Measurements from ENCODE around the gene PPP6R2. TPM values are rescaled to one million over a fixed set of nuclear protein-coding genes. Genes with fewer than 3 reads are reported as not detected.

The PPP6R2 gene, protein sequence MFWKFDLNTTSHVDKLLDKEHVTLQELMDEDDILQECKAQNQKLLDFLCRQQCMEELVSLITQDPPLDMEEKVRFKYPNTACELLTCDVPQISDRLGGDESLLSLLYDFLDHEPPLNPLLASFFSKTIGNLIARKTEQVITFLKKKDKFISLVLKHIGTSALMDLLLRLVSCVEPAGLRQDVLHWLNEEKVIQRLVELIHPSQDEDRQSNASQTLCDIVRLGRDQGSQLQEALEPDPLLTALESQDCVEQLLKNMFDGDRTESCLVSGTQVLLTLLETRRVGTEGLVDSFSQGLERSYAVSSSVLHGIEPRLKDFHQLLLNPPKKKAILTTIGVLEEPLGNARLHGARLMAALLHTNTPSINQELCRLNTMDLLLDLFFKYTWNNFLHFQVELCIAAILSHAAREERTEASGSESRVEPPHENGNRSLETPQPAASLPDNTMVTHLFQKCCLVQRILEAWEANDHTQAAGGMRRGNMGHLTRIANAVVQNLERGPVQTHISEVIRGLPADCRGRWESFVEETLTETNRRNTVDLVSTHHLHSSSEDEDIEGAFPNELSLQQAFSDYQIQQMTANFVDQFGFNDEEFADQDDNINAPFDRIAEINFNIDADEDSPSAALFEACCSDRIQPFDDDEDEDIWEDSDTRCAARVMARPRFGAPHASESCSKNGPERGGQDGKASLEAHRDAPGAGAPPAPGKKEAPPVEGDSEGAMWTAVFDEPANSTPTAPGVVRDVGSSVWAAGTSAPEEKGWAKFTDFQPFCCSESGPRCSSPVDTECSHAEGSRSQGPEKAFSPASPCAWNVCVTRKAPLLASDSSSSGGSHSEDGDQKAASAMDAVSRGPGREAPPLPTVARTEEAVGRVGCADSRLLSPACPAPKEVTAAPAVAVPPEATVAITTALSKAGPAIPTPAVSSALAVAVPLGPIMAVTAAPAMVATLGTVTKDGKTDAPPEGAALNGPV
- 69.4 and 72.3 TPM in 2 replicates for total RNA-seq

DNA sequence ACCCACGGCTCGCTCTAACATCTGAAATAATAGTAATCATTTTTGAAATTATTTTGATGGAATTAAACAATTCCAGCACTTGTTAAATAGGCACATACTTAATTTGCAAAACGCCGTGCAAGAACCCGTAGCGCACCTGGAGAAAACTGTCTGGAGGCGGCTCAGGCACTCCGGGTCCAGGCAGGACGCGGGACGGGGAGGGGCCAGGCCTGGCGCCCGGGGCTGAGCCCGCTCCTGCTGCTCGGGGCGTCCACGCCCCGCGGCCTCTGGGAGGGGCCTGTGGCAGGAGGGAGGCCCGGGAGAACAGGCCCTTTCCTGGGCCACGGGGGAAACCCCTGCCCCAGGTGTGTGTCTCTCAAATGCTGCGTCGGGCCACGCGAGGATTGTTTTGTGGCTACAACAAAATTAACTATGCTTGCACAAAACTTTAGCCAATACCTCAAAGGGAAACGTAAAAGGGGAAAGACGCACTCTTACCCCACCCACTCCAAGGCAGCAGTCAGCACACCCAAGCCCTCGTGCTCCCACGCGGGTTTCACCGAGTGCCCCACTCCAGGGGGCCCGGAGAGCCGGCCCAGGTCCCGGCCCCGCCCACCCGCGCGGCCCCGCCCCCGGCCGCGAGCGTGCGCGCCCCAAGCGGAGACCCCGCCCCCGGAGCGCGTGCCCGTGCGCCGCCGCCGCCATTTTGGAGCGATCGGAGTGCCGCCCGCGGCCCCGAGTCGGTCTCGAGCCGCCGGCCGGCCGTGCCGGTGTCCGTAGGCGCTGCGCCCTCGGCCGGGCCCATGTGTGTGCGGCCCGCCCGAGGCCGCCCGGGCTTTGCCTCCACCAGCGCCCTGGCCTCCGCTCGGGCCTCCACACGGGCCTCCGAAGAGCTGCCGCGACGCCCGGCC, at the start of gene PPP6R2:
Gene PPP6R2 (plus strand): TSS at position 677 of the 890 bp plus-strand sequence. CDS start 50,582 bp downstream, outside the sequence.

DNA sequence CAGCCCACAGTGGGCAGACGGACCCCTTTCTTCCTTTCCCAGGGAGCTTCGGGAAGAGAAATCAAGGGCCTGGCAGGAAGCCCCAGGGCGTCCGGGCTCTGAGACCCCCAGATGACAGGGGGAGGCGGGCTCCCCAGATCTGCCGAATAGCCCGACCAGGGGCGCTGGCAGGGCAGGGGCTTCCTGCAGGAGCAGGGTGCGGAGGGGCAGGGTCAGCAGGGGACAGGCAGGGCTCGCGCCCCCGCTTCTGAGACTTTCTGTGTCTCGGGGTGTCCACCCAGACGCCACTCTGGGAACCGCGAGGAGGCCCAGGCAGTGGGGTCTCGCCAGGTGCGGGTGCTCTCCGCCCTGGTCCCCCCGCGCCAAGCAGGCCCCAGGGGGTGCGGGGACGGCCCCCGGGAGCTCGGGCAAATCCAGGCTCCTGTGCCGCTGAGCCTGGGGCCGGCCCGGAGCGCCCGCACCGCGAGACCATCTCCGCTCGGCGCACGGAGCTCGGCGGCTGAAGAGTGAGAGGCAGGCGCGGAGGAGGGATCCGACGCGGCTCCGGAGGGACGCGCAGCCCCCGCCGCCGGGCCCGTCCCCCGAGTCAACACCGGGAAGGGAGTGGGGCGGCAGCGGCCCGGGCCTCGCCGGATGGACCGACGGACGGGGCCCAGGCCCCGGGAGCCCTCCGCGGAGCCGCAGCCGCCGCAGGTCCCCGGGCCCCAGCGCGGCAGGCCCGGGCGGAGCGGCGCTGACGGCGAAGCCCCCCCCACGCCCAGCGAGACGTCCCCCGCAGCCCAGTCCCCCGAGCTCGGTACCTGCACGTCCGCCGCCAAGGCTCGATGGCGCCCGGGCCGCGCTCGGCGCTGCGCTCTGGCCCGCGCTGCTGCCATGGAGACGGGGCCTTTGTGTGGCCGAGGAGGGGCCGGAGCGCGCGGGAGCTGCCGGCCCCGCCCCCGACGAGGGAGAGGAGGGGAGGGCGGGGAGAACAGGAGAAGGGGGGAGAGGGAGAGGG, 36.1 kb upstream of the PPP6R2 start, which contains the start of gene PLXNB2:
Gene PLXNB2 (minus strand): TSS at position 894 of the 997 bp plus-strand sequence. CDS start 17,062 bp downstream, outside the sequence.

DNA sequence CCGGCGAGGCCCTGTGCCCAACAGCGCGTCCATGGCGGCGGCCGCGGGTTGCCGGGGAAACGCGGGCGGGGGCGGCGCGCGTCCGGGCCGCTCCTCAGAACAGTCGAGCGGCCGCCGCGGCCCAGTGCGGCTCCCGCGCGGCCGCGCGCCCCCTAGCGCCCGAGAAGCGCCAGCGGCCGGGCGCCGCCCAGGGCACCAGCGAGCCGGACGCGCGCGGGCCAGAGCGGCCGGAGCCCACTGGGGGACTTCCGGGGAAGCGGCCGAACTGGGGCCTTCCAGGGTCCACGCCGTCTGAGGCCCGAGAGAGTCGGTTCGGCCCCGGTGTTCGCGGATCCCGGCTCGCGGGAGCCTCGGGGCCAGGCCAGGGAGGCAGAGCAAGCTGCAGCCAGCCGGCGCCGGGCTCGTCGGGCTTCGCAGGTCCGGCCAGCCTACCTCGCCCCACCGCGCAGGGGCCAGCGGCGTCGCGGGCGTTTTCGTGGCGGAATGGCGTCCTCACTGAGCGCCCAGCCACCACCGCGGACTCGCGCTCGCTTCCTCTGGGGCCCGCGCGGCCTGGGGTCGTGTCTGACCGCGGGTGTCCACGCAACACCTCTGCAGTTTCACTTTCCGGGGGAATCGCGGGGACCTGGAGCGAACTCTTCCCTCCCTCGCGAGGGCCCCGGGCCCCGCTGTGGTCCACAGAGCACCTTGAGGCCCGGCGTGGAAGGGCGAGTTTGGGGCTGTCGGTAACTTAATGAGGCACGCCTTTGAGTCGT, 16.0 kb upstream of the PPP6R2 start, which contains the start of gene DENND6B:
Gene DENND6B (minus strand): TSS at position 57 of the 755 bp plus-strand sequence. CDS start 24 bp downstream, at position 33.

DNA sequence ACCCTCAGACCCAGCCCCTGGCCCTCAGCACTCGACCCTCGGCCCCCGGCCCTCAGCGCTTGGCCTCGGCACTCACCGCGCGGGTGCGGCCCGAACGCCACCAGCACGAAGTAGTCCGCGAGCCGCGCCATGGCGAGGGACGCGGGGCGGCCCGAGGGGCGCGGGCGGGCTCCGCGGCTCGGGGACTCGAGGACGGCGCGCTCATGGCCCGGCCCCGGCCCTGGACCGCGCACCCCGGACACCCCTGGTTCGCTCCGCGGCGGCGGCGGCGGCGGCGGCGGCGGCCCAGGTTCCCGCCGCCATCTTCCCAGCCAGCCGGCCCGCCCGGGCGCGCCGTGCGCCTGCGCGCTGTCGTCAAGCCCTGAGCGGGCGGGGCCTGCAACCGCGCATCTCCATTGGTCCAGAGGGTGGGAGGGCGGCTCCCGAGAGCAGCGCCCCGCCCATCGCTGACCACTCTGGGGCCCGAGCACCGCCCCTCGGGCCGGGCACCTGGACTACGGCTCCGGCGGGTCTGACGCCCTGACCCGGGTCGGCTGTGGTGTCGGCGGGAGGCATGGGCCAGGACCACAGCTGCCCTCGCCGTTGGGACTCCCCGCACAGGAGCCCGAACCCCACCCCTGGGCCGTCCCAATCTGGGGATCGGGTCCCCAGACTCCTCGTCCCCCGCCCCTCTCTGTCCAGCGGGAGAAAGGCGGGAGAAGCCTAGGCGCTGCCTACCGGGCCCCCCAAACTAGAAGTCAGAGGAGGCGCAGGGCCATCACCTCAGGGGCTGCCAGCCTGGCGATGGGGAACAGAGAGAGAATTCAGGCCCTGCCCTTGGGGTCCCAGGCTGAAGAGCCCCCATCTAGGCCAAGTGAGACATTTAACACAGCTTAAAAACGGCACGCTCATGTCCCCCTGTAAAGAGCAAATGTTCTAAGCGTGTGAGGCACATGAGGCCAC, 131.9 kb downstream of the PPP6R2 start, which contains the start of gene SBF1:
Gene SBF1 (minus strand): TSS at position 326 of the 942 bp plus-strand sequence. CDS start 195 bp downstream, at position 131.

DNA sequence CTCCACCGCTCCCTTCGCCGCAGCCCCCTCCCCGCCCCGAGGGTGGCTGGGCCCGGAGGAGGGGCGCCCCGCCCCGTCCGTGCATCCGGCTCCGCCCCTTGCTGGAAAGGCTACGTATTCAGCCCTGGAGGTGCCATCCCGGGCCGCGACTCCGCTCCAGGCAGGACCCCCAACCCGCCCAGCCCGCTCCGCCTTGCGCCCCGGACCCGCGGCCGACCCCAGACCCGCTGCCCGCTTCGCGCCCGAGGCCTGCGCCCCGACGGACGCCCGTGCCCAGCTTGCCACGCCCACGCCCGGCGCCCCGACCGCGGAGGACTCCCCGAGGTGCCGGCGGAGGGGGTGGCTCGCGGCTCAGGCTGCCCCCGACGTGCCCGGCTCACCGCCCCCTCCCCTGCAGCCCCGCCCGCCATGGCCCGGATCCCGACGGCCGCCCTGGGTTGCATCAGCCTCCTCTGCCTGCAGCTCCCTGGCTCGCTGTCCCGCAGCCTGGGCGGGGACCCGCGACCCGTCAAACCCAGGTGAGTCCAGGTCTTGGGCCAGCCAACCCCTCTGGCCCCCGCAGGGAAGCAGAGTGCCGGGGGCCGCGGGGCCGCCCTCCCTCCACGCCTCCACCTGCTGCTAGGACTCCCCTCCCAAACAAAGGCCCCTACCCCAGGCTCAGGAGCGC, 138.4 kb downstream of the PPP6R2 start, which contains the start of gene ADM2:
Gene ADM2 (plus strand): TSS at position 104 of the 667 bp plus-strand sequence. CDS start 305 bp downstream, at position 409.

DNA sequence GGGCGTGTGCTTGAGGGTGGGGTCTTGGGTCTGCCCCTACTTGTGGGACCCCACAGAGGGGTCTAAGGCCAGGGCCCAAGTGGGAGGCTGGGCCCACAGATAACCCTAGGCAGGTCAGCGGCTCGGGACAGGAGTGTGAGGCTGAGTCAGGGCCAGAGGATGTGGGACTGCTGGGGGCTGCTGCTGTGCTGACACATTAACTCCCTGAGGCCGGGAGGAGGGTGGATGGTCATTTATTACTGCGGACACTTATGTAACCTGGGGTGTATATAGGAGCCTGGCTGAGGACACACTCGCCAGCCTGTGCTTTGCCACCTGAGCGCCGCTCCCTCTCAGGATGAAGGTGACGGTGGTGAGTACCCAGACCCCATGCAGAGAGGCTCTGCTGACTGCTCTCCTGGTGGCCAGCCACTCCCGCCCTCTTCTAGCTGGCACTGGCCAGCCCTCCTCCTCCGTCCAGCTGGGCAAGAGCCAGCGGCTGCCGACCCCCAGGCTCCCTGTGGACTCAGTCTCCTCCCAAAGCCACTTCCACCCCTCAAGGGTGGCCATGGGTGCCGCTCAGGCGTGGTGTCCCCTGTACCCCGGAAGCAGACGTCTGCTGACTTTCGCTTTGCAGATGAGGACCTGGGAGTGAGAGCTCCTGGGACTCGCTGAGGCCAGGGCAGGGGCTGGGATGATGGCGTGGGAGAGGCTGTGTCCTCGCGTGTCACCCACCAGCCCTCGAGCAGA, 143.6 kb downstream of the PPP6R2 start, which contains the start of gene MIOX:
Gene MIOX (plus strand): TSS at position 299 of the 729 bp plus-strand sequence. CDS start 39 bp downstream, at position 338.

Other genes with a start within 250 kb of the PPP6R2 start
- gene PANX2, start 172.6 kb upstream of the PPP6R2 start, total RNA-seq, result 0.86 and 3.7 TPM in 2 replicates
- gene TRABD, start 157.4 kb upstream of the PPP6R2 start, total RNA-seq, result 47.1 and 71.3 TPM in 2 replicates
- 14.4 and 16.2 TPM in 2 replicates for gene SELENOO, start 142.3 kb upstream of the PPP6R2 start, total RNA-seq
- 25.4 and 38.9 TPM in 2 replicates for gene TUBGCP6, start 98.3 kb upstream of the PPP6R2 start, total RNA-seq
- gene HDAC10, start 92.1 kb upstream of the PPP6R2 start, total RNA-seq, result 20.4 and 24.1 TPM in 2 replicates
- gene MAPK12, start 81.6 kb upstream of the PPP6R2 start, total RNA-seq, result 41.5 and 55.6 TPM in 2 replicates
- gene MAPK11, start 72.9 kb upstream of the PPP6R2 start, total RNA-seq, result 4.2 and 10.3 TPM in 2 replicates
- 174 and 339 TPM in 2 replicates for gene PLXNB2, start 35.7 kb upstream of the PPP6R2 start, total RNA-seq
- gene DENND6B, start 16.3 kb upstream of the PPP6R2 start, total RNA-seq, result 1.7 and 3.3 TPM in 2 replicates
- 110 TPM in 2 replicates for gene SBF1, start 131.7 kb downstream of the PPP6R2 start, total RNA-seq
- 2.7 and 13.3 TPM in 2 replicates for gene ADM2, start 138.2 kb downstream of the PPP6R2 start, total RNA-seq
- gene MIOX, start 143.5 kb downstream of the PPP6R2 start, total RNA-seq, result 0.14 TPM in 1 of 2 replicates, not detected in the other
- gene LMF2, start 164.4 kb downstream of the PPP6R2 start, total RNA-seq, result 60.6 and 130 TPM in 2 replicates
- gene NCAPH2, start 164.9 kb downstream of the PPP6R2 start, total RNA-seq, result 24.9 and 75.3 TPM in 2 replicates
- 3.7 and 4.9 TPM in 2 replicates for gene SCO2, start 182.3 kb downstream of the PPP6R2 start, total RNA-seq
- gene TYMP, start 186.7 kb downstream of the PPP6R2 start, total RNA-seq, result 34.4 and 236 TPM in 2 replicates
- gene KLHDC7B, start 202.6 kb downstream of the PPP6R2 start, total RNA-seq, result 5.3 TPM in 1 of 2 replicates, not detected in the other
- gene SYCE3, start 219.6 kb downstream of the PPP6R2 start, total RNA-seq, result not detected in 2 replicates
- 3.9 and 9.8 TPM in 2 replicates for gene CPT1B, start 235.1 kb downstream of the PPP6R2 start, total RNA-seq
- 26.9 and 44.6 TPM in 2 replicates for gene CHKB, start 239.5 kb downstream of the PPP6R2 start, total RNA-seq

Data from placental pericyte (primary cell).